Posterior vena cava (tissue), 2 donors: Measurements from ENCODE around the gene VPS8. TPM values are rescaled to one million over a fixed set of nuclear protein-coding genes. Genes with fewer than 3 reads are reported as not detected.

ENCODE experiments used
- DNase-seq: peaks from one replicate; pipeline ENCODE4 v3.0.0-alpha.2; 2020; ENCODE audit warnings: low spot score
- intact Hi-C, 2 donors: fragments of 100-400 bp; cut with DNase I; formaldehyde crosslinking; loops; one replicate each; pipeline versions ENCODE4 v1.14.1 to v1.14.2; 2022 to 2023
- total RNA-seq, 2 donors: library from RNA; stranded (reverse); fragmentation: NEBNext Ultra II Directional; extraction: Animal tissue kit (Norgen Biotek cat#: 25700); gene quantifications; one replicate each; pipeline ENCODE4 v1.2.1, GENCODE V29; 2021
- donor health status: DM: yes; HTN: yes; CAD: no.
- donor health status: DM: yes; HTN: yes; CAD: no.

Gene VPS8
- total RNA-seq, 2 donors from 2014 or later = 58.8 to 66.8 TPM

DNA sequence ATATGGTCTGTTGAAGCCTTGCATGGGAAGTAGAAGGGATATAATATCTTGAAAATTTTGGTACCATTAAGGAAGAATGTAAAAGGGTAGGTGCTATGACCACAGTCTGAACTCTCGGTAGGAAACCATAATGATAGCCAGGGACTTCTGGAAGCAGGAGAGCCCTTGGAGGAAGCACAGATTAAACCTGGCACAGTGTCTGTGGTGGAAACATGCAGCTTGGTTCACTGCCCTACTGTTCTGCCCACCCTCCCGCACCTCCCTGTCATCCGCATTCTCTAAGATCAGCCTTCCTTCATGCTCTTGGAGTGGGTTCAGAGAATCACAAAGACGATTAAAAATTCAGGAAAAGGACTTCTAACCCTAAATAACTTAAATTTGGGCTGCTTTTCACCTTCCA lies 20.9 kb downstream of the VPS8 start:
- no peak for DNase-seq
- intact Hi-C loops = no loop called here

DNA sequence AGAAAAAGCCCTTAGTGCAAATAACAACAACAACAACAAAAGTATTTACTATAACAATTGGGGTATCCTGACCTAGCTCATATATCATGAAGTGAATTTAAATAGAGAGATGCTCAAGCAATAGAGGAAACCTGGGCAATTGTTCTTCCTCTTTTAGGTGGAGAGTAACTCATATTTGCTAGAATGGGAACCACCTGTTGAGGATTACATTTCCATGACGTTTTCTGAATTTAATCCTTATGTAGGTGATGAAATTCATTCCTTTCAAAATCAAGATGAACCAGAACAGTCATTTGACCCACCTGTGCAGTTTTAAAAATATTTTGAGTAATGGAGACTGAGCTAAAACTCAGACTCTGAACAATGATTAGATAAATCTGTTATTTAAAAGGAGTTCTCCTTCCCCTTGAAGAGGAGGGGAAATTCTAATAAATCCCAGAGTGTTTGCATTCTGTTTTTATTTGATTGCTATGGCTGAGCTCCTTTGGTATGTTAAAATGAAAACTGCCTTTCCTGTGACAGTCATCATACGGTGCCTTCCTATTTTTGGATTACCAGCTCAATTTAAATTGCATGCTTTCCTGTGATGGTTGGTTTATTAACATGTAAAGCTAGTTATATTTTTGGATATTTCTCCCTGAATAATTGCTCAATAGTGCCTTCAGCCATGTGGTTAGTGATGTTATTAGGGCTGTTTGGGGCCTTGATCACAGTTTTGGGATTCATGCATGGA lies 24.3 kb downstream of the VPS8 start:
- no peak for DNase-seq
- intact Hi-C loops = loop anchor here in 1 of 2 donors (5.0 kb wide), 1 partner anchor 811 kb away; no protein-coding TSS in a partner anchor

DNA sequence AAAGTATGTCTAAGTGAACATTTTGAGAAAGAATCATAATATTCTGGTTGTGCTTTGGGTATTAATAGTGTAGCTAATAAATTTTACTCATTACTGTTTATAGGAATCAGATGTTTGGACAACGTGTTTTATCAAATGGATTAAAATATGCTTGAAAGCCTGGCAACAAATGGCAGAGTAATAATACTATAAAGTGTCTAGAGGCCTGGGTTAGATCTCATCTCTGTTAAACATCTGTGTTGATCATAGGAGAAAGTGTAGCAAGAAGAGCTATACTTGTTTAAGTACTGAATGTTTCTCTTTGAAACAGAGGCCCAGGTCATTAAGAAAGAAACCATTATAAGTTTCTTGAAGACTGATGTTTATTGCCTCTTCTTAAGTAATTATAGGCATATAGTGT lies 30.5 kb downstream of the VPS8 start:
- DNase-seq = no peak
- intact Hi-C loops = no loop called here

DNA sequence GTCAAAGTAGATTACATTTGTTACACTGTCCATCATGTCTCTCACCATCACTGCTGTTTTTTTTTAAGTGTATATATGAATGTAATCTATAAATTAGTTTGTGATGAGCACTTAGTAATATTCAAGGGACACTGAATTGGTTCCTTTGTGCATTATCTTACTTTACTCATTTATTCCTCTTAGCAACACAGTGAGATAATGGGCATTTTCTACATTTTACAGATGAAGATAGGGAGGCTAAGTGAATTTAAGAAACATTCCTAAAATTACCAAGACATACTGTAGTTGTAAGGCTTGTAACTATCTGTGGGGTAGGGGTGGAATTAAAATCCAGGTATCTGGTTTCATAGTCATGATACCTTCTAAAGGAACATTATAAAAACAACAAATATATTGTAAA lies 33.9 kb downstream of the VPS8 start:
- no peak for DNase-seq
- intact Hi-C loops = no loop called here

DNA sequence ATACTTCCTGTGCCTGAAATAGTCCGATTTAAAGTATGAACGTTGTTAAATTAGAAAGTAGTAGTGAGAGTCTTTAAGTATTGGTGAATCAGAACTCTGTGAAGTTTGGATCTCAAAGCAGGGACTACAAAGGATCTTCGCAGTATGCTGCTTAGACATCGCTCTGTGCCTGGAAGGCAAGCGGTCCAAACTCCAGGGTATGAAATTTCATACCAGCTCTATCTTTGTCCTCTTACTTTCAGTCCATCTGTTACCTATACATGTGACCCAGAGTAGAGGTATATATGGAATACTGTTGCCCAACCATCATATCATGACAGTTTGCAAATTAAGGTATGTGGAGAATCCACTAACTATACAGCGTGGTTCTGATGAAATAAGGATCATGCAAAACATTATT lies 34.5 kb downstream of the VPS8 start:
- intact Hi-C loops = no loop called here
- no peak for DNase-seq

DNA sequence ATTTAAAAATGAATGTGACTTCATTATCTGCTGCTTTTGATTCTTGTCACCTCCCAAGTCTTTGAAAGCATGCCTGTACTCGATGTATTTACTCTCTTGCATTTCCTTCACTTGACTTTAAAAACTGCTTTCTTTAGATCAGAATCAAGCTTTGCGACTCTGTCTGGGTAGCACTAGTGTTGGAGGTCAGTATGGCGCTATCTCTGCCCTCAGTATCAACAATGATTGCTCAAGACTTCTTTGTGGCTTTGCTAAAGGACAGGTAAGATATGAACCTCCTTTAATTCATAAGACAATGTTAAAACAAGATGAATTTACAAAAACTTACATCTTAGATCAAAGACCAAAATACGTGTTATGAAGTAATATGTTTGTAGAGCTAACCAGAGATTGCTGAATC lies 37.0 kb downstream of the VPS8 start:
- intact Hi-C loops = no loop called here
- DNase-seq = no peak

DNA sequence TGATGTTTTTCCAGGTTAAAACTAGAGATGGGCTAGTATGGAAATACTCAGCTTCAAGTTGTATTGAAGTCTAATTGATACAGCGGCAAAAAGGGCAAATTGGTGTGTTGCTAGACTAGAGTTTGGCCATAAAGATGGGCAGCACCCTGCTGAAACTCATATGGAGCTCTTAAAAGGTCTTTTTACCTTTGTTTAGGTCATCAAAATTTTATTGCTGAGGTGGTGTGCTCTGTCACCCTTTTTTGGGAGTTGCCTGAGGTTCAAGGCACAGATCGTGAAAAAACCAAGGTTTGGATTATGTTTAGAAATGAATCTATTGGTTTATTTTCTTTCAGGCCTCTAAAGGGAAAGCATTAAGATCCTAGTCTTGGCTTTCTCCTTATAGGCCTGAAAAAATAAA lies 38.2 kb downstream of the VPS8 start:
- no peak for DNase-seq
- intact Hi-C loops = no loop called here

DNA sequence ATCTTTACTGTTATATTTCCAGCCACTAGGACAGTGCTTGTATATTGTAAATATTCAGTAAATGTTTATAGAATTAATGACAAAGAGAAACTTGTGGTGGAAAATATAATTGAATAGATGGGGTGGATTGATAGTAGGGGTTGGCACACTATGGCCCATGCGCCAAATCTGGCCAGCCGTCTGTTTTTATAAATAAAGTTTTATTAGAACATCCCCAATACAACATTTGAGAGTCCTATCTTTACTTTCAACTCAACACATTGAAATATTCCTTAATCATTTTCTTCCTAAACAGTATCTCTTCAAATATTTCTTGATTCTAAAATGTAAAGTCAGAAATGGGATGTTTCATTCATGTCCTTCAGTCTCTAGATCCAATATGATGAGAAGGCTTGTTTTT lies 45.1 kb downstream of the VPS8 start:
- intact Hi-C loops = no loop called here
- no peak for DNase-seq

DNA sequence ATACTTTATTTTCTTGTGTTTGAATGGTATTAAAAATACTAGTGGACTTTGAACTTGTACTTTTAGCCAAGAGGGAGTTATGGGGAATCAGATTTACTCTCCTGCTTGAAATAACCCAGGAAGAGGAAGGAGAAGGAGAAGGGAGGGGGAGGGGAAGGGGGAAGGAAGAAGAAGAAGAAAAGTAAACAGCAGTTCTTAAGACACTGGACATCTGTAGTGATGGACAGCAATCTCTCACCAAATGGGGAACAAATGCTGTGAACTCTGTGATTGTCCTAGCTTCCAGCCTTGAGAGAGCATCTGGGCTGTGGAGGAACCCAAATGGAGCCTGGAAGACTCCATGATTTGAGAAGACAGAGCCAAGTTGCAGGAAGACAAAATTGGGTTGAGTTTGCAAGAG lies 52.0 kb downstream of the VPS8 start:
- intact Hi-C loops = no loop called here

DNA sequence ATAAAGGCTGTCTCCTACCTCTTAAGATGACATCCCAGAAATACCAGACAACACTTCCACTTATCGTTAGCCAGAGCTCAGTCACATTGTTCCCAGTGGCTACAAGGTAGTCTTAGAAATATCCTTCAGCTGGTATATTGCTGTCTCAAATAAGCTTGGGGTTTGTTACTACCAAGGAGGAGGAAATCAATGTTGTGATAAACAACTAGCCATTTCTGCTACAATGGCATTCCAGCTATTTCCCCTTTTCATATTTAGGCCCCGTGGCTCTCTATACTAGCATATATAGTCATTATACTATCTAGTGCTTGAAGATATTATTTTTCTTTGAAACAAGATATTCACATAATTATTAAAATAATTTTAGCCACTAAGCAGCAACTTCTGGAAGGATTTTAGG lies 56.5 kb downstream of the VPS8 start:
- no peak for DNase-seq
- intact Hi-C loops = no loop called here

More for the DNA sequence above, 52.0 kb downstream of the VPS8 start:
- DNase-seq = no peak

DNA sequence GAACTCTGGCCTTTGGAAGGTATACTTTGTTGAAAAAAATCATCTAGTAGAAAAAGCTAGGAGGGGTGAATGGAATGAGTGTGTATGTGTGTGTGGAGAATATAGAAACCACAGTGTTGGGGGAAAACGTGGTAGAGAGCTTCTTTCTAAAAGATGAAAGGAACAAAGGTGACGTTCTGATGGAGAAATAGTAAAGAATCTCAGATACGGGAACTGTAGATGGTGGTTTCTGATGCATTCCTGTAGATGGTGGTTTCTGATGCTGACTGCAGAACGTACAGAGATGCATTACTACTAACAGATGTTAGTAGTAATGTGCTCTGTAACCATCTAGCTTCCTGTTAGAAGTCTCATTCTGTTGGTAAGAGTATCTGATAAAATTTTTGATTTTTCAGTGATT lies 60.2 kb downstream of the VPS8 start:
- intact Hi-C loops = loop anchor here in 1 of 2 donors (5.0 kb wide), 1 partner anchor 305 kb away; no protein-coding TSS in a partner anchor

DNA sequence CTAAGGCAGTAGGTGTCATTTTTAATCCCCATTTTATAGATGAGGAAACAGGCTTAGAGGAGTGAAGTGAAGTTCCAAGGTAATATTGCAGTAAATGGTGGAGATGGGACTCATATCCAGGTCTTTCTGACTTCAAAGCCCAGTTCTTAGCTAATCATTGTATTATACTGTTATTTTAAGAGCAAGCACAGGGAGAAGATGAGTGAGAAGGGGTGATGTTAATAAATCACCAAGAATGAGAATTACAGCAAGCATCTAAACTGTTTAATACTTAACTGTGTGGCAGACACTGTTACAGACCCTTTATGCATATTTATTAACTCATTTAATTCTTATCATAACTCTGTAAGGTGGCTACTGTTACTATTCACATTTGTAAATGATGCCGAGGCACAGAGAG lies 61.2 kb downstream of the VPS8 start:
- no peak for DNase-seq
- intact Hi-C loops = loop anchor here in 1 of 2 donors (5.0 kb wide), 1 partner anchor 304 kb away; no protein-coding TSS in a partner anchor

More for the DNA sequence above, 60.2 kb downstream of the VPS8 start:
- DNase-seq = no peak

DNA sequence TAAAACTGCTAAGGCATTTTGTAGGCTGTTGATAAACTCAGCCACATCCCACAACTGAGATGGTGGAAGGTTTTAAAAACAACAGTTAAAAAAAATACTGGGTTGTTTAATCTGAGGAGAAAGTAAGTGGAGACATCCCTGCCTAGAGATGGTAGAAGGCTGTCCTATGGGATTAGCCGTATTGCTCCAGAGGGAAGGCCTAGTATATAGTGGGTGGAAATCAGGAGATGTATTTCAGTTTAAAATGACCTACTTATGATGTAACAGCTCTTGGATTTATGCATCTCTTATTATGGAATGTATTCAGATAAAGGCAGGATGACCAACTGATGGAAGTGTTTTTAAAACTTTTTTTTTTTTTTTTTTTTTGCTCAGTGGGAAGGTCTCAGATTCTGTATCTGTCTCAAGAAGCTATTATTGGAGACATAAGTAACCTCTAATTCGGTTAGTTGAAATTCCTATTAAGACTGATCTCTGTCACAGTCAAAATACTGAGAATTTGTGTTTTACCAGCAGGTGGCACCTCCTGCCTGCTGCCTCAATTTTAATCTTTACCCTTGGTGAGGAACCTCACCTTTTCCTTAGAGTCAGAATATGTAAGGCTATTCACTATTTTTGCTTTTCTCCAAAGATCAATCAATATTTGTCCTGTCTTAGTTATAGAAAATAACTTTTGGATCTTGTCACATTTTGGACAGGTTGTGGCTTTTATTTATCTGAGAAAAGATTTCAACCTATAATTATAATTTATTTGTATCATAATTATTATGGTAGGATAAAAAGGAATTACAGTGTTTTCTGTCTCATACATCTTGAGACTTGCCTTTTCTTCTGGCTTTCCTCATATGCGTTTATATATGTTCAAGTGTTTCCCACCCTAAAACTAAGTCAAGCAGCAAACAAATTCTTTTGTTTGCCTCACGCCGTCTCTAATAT lies 63.0 kb downstream of the VPS8 start:
- no peak for DNase-seq
- intact Hi-C loops = loop anchor here in 1 of 2 donors (5.0 kb wide), 1 partner anchor 302 kb away; no protein-coding TSS in a partner anchor

DNA sequence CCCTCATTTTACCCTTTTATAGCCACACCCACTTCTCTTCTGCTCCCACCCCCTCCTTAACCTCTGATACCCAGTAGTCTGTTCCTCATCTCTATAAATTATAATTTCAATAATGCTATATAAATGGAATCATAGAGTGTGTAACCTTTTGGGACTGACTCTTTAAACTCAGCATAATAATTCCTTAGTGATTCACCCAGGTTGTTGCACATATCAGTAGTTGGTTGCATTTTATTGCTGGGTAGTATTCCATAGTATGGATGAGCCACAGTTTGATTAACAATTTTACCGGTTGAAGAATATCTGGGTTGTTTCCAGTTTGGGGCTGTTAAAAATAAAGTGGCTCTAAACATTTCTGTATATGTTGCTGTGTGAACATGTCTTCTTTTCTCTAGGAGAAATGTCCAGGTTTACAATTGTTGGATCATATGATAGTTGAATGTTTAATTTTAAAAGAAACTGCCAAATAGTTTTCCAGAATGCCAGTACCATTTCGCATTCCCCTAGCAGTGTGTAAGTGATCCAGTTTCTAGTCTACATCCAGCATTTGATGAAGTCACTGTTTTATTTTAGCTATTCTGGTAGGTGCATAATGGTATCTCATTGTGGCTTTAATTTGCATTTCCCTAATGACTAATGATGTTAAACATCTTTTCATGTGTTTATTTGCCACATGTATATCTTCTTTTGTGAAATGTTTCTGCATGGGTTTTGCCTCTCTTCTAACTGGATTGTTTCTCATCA lies 68.5 kb downstream of the VPS8 start:
- intact Hi-C loops = loop anchor here in 1 of 2 donors (10.0 kb wide), 1 partner anchor 304 kb away; no protein-coding TSS in a partner anchor
- no peak for DNase-seq

DNA sequence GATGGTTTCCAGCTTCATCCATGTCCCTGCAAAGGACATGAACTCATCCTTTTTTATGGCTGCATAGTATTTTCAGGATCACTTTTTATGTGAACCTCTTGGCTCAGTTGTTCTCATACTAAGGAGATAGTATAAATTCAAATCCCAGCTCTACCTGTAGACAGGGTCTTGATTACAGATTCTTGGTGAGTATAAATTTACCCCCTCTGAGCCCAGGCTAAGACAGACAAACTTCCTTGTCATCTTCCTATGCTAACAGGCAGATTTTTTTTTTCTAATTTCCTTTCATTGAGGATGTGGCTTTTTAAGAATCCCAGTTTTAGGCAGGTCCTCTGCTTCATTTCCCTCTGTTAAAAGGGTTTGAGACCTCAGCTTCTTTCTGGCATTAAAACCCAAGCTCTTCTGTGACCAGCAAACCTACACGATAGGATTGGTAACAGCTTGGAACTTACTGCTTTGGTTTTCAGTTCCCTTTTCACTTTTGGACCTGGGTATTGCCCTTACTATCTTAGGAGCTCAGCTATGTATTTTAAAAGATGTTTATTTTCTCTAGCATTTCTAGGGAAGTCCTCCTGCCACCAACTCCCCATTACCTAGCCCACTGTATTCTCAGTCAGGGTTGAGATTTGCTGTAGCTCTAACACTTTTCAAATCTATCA lies 72.5 kb downstream of the VPS8 start:
- intact Hi-C loops = loop anchor here in 1 of 2 donors (10.0 kb wide), 1 partner anchor 300 kb away; no protein-coding TSS in a partner anchor
- DNase-seq = no peak

DNA sequence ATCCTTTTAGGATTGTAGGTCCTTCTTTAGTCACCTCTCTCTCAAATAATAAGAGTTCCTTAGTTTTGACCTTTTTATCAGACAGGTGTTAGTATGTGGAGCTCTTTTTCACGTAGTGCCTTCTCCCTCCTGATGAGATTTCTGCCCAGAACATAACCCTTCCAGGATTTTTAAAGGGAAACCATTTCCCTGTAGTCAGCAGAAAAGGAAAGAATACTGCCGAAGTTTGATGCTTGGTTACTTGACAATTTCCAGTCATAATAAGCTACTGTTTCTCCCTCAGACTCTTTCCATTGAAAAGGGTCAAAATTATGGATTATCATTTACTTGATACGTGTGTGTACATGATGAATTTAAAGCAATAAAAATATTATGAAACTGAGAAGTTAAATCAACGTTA lies 73.1 kb downstream of the VPS8 start:
- no peak for DNase-seq
- intact Hi-C loops = loop anchor here in 1 of 2 donors (10.0 kb wide), 1 partner anchor 300 kb away; no protein-coding TSS in a partner anchor

DNA sequence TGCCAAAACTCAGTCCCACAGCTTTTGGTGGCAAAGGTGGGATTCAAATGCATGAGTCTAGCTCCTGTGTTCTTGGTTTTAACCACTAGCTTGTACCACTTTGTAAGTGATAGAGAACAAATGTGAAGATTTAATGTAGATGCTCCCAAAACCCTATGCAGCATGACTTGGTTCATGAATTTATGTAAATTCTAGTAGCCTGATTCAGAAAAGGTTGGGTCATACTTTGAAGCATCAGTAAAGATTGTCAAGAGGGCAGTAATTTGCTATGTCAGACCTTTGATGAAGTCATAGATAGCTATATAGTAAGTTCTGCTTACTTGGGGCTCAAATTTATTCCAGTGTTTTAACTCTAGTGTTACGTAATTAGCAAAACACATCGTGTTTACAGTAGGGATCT lies 75.6 kb downstream of the VPS8 start:
- DNase-seq = no peak
- intact Hi-C loops = loop anchor here in 1 of 2 donors (10.0 kb wide), 1 partner anchor 297 kb away; no protein-coding TSS in a partner anchor

DNA sequence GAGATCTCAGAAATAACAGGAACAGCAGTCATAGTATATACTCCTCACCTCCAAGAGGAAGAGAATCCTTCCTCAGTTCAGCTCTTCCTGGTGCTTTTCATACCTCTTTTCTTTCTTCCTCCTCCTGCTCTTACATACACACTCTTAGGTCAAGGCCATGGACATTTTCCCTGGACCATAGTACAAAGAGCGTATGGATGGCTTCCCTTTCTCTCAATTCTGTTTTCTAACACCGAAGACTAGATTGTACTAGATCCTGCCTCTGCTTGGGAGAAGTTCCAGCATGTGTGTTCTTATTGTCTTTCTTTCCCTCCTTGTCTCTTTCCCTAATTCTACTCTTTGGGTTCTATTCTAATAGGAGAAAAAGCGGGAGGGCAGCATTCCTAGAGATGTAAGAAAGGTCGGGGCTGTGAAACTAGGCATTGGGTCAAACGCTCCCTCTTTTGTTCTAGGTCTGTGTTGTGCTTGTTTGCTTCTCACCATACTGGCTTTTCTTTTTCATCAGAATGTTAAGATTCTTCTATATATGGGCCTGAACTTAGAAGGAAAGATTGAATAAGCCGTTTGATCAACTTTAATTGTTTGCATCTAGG lies 77.4 kb downstream of the VPS8 start:
- no peak for DNase-seq
- intact Hi-C loops = loop anchor here in 1 of 2 donors (10.0 kb wide), 1 partner anchor 295 kb away; no protein-coding TSS in a partner anchor
